HG02973 (cell line): ENCODE measurements around the gene CCHCR1.
A peak's percentile ranks its signal among the peaks of the same experiment; 100 is the strongest.

Source experiments
- ATAC-seq: cut with Tn5 transposase; IDR thresholded peaks from one replicate; pipeline ENCODE4 v1.9.1; 2021; ENCODE audit warnings: moderate library complexity; ENCODE audit not compliant: unreplicated experiment

CCHCR1 gene

DNA sequence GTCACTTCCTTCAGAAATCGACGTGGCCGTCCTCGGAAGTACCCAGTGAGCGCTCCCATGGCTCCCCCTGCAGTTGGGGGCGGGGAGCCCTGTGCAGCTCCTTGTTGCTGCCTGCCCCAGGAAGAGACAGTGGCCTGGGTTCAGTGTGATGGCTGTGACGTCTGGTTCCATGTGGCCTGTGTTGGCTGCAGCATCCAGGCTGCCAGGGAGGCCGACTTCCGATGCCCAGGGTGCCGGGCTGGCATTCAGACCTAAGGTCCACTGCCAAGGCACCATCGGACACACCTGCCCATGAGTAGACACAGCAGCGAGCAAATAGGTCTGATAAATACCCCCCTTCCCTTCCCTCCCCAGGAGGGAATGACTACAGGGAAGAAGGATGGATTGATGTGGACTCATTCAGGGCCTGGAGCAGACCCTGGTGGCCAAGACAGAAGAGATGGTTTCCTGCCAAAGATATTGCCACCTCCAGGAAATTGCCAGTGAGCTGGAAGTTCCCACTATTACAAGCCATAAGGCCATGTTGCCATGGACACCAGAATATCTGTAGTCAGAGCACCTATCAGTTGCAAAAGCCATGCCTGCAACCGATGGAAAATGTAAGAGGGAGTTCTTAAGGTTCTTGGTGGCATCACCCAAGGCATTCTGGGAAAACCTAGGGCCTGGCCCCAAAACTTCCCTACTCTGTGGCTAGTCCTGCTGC is 5.0 kb upstream of the CCHCR1 start:
- no peak for ATAC-seq

DNA sequence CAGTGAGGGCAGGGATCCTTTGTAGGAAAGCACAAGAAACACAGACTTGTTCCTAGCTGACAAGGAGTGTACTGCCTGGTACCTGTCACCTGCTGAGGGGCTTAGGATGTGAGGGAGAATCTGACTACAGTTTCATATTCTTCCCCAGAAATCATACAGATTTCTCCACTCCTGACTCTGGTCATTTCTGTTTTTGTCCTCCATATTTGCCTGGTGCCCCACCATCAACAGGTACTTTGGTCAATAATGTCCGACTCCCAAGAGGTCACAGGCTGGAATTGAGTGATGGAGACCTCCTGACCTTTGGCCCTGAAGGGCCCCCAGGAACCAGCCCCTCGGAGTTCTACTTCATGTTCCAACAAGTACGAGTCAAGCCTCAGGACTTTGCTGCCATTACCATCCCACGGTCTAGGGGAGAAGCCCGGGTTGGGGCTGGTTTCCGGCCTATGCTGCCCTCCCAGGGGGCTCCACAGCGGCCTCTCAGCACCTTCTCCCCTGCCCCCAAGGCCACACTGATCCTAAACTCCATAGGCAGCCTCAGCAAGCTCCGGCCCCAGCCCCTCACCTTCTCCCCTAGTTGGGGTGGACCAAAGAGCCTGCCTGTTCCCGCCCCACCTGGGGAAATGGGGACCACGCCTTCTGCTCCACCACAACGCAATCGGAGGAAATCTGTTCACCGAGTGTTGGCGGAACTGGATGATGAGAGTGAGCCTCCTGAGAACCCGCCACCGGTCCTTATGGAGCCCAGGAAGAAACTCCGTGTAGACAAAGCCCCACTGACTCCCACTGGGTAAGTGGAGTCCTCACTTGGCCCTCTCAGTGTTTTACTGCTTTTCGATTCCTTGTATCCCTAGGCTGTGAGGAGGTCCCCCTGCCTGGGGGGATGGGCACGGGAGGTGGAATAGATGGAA is 3.9 kb upstream of the CCHCR1 start:
- ATAC-seq = no peak

DNA sequence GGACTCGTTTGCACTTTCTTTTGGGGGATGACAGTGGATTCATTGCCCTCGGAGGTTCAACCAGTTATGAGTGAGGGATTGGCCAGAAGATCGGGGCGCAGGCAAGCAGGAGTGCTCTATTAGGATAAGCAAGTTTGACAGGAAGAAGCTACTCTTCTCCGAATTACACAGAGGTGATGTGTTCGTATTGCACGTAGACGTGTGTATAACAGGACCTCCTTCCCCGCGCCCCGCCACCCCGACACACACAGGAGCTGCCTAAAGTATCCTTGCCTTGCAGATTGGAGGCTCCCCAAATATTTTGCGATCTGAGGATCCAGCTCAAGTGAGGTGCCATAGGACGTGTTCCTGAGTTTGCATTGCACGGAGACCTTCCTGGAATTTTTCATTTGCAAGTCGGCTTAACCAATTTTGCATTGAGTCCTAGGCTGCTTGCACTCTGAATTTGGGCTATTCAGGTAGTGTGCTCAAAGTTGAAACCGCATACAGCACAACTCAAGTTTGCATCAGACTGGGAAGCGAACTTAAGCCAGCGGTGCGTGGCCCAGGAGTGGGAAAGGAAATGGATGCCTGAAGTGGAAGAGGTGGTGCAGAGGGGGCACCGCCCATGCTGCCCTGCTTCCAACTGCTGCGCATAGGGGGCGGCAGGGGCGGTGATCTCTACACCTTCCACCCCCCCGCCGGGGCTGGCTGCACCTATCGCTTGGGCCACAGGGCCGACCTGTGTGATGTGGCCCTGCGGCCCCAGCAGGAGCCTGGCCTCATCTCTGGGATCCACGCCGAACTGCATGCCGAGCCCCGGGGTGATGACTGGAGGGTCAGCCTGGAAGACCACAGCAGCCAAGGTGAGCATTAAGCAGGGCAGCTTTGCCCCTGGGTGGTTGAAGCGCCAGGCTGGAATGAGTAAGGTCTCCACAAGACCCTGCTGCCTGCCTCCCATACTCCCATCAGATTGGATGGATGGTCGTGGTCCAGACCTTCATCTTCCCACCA is 1.6 kb upstream of the CCHCR1 start:
- ATAC-seq = peak; percentile 26

GRCh38 chr6:31158140-31158862 is 699 bp upstream of the CCHCR1 start, which contains the start of gene TCF19:
Gene TCF19 (plus strand): TSS chr6:31158589. CDS start chr6:31159470, 881 bp downstream.
- peak; percentile 64 for ATAC-seq

DNA sequence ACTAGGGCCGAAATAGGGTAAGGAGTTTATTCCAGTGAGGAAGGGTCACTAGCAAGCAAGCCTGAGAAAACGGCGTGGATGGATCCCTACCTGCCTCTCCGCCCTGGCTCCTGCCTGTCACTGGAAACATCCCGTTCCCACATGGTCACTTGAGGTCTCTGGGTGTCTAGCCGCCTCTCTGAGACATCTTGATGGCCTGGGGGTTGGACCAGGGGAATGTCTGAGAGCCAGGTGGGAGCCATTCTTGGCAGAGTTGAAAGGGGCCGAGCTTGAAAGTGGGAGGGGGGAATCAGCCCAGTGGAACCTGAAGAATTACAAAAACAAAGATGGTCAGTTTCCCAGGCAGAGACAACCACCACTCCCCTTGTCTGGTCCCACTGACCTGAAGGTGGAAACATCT is 961 bp downstream of the CCHCR1 start:
- ATAC-seq = no peak

GRCh38 chr6:31154436-31154835 is 3.2 kb downstream of the CCHCR1 start:
- no peak for ATAC-seq

DNA sequence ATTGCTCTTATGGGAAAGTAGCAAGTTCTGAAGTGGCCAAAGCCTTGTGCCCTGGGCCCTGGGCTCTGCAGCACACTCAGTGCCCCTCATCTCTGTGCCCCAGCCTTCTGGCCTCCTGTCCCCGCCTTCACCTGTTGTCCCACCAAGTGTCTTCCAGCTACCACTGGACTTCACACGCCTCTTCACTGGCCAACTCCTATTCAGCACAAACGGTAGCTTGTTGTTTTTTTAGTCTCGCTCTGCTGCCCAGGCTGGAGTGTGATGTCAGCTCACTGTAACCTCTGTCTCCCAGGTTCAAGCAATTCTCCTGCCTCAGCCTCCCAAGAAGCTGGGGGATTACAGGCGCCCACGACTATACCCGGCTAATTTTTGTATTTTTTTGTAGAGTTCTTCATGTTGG is 4.8 kb downstream of the CCHCR1 start:
- no peak for ATAC-seq

GRCh38 chr6:31149827-31150447 is 7.7 kb downstream of the CCHCR1 start:
- no peak for ATAC-seq

GRCh38 chr6:31145386-31145785 is 12.2 kb downstream of the CCHCR1 start:
- ATAC-seq = no peak

DNA sequence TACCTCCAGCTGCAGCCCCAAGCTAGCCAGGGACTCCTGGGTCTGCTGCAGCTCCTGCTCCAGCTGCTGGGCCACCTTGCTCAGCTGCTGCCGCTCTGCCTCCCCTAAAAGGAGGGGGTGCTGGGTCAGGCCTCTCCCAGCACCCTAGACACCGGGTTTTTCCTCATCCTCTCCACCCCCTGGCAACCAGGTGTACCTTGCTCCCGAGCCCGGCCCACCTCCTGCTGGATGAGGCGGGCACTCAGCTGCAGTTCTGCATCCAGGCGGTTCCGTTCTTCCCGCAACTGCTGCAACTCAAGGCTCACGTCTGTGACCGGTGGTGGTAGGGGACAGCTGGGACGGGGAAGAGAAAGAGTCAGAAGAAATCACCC is 12.6 kb downstream of the CCHCR1 start:
- no peak for ATAC-seq

- no peak for ATAC-seq
These were observed 13.2 kb downstream of the CCHCR1 start for GRCh38 chr6:31144296-31144969.

DNA sequence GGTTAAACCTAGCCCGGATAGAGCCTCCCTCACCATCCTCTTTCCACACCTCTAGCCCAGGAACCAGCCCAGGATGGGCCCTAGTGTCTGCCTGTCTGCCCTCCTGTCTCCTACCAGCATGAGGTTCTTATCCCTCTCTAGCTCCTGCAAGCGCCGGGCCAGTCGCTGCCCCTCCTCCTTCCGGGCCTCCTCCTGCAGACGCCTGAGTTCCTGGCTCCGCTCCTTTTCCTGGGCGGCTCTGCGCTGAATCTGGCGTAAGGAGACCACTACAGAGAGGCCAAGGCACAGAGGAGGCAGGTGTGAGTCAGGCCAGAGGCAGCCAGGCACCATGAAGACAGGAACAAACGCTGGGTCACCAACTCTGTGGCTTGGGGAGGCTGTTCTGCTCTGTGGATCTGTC is 14.5 kb downstream of the CCHCR1 start:
- no peak for ATAC-seq

GRCh38 chr6:31142361-31142761 is 15.2 kb downstream of the CCHCR1 start:
- no peak for ATAC-seq

DNA sequence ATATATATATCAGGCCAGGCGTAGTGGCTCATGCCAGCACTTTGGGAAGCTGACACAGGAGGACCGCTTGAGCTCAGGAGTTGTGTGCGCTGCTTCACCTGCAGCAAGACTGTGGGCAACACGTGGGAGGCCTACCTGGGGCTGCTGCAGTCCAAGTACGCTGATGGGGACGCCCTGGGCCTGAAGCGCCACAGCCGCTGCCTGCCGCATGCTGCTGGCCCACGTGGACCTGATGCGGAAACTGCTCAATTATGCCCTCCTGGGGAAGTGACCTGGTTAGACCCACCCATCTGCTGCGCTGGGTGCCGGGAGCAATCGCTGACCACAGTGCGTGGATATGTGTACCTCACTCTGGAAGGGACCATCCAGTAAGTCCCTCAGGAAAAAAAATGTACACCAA is 17.0 kb downstream of the CCHCR1 start:
- no peak for ATAC-seq

GRCh38 chr6:31139599-31139998 is 18.0 kb downstream of the CCHCR1 start:
- ATAC-seq = no peak

GRCh38 chr6:31138982-31139381 is 18.6 kb downstream of the CCHCR1 start, which contains the start of gene PSORS1C2:
Gene PSORS1C2 (minus strand): TSS chr6:31139066. CDS start chr6:31139026, 40 bp downstream.
- ATAC-seq = no peak

DNA sequence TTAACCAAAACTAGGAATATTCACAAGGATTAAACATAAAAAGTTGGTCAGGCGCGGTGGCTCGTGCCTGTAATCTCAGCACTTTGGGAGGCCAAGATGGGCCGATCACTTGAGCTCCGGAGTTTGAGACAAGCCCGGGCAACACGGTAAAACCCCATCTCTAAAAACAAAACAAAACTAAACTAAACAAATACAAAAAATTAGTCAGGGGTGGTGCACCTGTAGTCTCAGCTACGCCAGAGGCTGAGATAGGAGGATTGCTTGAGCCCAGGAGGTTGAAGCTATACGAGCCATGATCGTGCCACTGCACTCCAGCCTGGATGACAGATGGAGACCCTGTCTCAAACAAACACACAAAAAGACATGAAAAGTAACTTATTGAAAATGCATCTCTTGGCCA is 21.9 kb downstream of the CCHCR1 start:
- ATAC-seq = no peak

GRCh38 chr6:31132806-31133205 is 24.8 kb downstream of the CCHCR1 start:
- no peak for ATAC-seq

DNA sequence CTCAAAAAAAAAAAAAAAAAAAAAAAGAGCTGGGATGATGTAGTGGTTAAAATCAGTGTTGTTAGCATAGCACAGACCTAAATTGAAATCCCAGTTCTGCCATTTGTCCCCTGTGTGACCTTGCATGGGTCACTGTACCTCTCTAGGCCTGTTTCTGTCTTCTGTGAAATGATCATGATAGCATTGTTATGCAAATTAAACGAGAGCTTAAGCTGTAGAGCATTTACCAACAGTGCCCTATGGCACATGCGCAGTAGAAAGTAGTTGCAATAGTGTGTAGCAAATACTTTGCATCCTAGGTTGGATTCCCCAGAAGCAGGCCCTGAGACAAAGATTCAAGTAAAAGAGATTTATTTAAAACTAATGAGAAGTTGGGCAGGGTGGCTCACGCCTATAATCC is 26.0 kb downstream of the CCHCR1 start:
- ATAC-seq = no peak
